Panc1 (cell line): ENCODE results near the gene ZNF511.

Experiments used
- CTCF ChIP-seq: fragments of 450-650 bp; IDR thresholded peaks from 2 replicates; pipeline ENCODE4 v1.5.1; 2017; ENCODE audit warnings: mild to moderate bottlenecking
- REST ChIP-seq, 2 experiments: IDR thresholded peaks; 2 replicates each; pipeline ENCODE4 v1.6.1; 2011 to 2012; ENCODE audit warnings: low read depth in 2 of 2, control low read depth in 1 of 2, low read length in 1 of 2, mild to moderate bottlenecking in 1 of 2, moderate library complexity in 1 of 2; ENCODE audit not compliant: insufficient read depth in 1 of 2
- TCF7L2 ChIP-seq: IDR thresholded peaks from 2 replicates; pipeline ENCODE4 v1.6.1; 2011; ENCODE audit warnings: mild to moderate bottlenecking, low read depth, low read length, inconsistent platforms

- no peak for TF ChIP-seq CTCF
- 0 out of 4 replicates have a peak, but pooled peaks of 1 of the 2 experiments have one; percentile 7 for TF ChIP-seq REST (IDR thresholded peaks at IDR 0.05; ENCODE audit: insufficient read depth in 1 of 2, low read depth in 2 of 2, low read length in 1 of 2)
- TF ChIP-seq TCF7L2, result no peak; the same call in 1 of the 2 replicates
Observed at GRCh38 chr10:133308421-133309099, at the start of gene ZNF511, which contains the start of gene TUBGCP2.
